Measurements from ENCODE around the gene WNT5B. TPM values are rescaled to one million over a fixed set of nuclear protein-coding genes. Genes with fewer than 3 reads are reported as not detected.

The WNT5B gene
- total and polyA plus RNA-seq, 4 donors = 0.59 to 2.4 (median 0.97) TPM

DNA sequence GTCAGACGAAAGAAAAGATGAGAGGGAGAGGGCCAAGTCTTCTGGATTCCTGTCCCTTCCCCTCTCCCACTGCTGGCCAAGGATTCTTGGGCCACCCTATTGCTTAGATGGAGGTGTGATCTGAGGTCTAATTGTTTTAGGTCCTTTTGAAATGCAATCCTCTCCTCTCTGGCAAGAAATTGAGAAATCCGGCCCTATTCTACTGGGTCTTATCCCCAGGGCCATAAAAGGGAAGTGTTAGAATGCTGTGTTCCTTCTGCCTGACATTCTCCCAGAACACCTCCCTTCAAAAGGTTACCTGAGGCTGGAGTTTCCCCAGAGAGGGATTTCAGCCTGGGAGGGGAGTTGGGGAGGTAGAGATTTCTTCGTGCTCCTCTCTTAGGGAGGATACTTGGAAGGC lies 4.4 kb downstream of the WNT5B start:
- Histone ChIP-seq H3K4me1 (ENCODE audit: control insufficient read depth in 4 of 4, insufficient read depth in 4 of 4, low read length in 3 of 4) (peaks cover 18 to 60% (median 52%) of the 10 kb centered on the region in 4 donors), H3K36me3 (ENCODE audit: control insufficient read depth in 4 of 4, insufficient read depth in 3 of 4, low read depth in 1 of 4, low read length in 3 of 4) (no peaks in the 10 kb centered on the region), H3K9ac (ENCODE audit: low read depth in 1 of 2, low read length in 2 of 2) (no peak overlapping the region), H3K27me3 (ENCODE audit: control insufficient read depth in 4 of 4, insufficient read depth in 4 of 4, low read length in 3 of 4) (no peaks in the 10 kb centered on the region), H3K9me3 (ENCODE audit: control insufficient read depth in 4 of 4, low read length in 3 of 4) (no peaks in the 10 kb centered on the region), H3K4me3 (ENCODE audit: low read depth in 1 of 3, low read length in 3 of 3) (no peak overlapping the region), H3K27ac (ENCODE audit: low read depth in 1 of 2, low read length in 2 of 2) (no peak overlapping the region)
- WGBS = 40% methylated on average over 3 of the region's 3 CpGs
- no peak for DNase-seq (ENCODE audit: low spot score)
- no peak for TF ChIP-seq JUND (IDR thresholded peaks at IDR 0.05)
- TF ChIP-seq, protein P1, sequence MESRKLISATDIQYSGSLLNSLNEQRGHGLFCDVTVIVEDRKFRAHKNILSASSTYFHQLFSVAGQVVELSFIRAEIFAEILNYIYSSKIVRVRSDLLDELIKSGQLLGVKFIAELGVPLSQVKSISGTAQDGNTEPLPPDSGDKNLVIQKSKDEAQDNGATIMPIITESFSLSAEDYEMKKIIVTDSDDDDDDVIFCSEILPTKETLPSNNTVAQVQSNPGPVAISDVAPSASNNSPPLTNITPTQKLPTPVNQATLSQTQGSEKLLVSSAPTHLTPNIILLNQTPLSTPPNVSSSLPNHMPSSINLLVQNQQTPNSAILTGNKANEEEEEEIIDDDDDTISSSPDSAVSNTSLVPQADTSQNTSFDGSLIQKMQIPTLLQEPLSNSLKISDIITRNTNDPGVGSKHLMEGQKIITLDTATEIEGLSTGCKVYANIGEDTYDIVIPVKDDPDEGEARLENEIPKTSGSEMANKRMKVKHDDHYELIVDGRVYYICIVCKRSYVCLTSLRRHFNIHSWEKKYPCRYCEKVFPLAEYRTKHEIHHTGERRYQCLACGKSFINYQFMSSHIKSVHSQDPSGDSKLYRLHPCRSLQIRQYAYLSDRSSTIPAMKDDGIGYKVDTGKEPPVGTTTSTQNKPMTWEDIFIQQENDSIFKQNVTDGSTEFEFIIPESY (IDR thresholded peaks at IDR 0.05) = no peak
- TF ChIP-seq FOXA2 (IDR thresholded peaks at IDR 0.05) = no peak
- TF ChIP-seq RXRA (IDR thresholded peaks at IDR 0.05) = no peak
- TF ChIP-seq NR2F2 (IDR thresholded peaks at IDR 0.05) = no peak
- no peak for TF ChIP-seq TAF1 (conservative IDR thresholded peaks at IDR 0.05)
- TF ChIP-seq MAX (IDR thresholded peaks at IDR 0.05) = no peak

- Histone ChIP-seq H3K36me3 (ENCODE audit: control insufficient read depth in 4 of 4, insufficient read depth in 3 of 4, low read depth in 1 of 4, low read length in 3 of 4) (no peaks in the 10 kb centered on the region), H3K4me1 (ENCODE audit: control insufficient read depth in 4 of 4, insufficient read depth in 4 of 4, low read length in 3 of 4) (peaks cover 18 to 57% (median 51%) of the 10 kb centered on the region in 4 donors), H3K4me3 (ENCODE audit: low read depth in 1 of 3, low read length in 3 of 3) (no peak overlapping the region), H3K9ac (ENCODE audit: low read depth in 1 of 2, low read length in 2 of 2) (no peak overlapping the region), H3K9me3 (ENCODE audit: control insufficient read depth in 4 of 4, low read length in 3 of 4) (no peaks in the 10 kb centered on the region), H3K27me3 (ENCODE audit: control insufficient read depth in 4 of 4, insufficient read depth in 4 of 4, low read length in 3 of 4) (no peaks in the 10 kb centered on the region), H3K27ac (ENCODE audit: low read depth in 1 of 2, low read length in 2 of 2) (peak overlapping the region; percentile 13 to 19)
- no peak for DNase-seq (ENCODE audit: low spot score)
- 27% methylated on average over 7 of the region's 7 CpGs for WGBS
- TF ChIP-seq FOXA2 (IDR thresholded peaks at IDR 0.05) = no peak
- peak; percentile 37 for TF ChIP-seq HNF4G (IDR thresholded peaks at IDR 0.05)
- TF ChIP-seq RXRA (IDR thresholded peaks at IDR 0.05) = peak in 1 of 2 donors; percentile 38
- TF ChIP-seq EGR1 (IDR thresholded peaks at IDR 0.05; ENCODE audit: low read depth in 2 of 2) = no peak
- peak; percentile 62 to 73 for TF ChIP-seq HNF4A (conservative IDR thresholded peaks at IDR 0.05)
- TF ChIP-seq, protein P2, sequence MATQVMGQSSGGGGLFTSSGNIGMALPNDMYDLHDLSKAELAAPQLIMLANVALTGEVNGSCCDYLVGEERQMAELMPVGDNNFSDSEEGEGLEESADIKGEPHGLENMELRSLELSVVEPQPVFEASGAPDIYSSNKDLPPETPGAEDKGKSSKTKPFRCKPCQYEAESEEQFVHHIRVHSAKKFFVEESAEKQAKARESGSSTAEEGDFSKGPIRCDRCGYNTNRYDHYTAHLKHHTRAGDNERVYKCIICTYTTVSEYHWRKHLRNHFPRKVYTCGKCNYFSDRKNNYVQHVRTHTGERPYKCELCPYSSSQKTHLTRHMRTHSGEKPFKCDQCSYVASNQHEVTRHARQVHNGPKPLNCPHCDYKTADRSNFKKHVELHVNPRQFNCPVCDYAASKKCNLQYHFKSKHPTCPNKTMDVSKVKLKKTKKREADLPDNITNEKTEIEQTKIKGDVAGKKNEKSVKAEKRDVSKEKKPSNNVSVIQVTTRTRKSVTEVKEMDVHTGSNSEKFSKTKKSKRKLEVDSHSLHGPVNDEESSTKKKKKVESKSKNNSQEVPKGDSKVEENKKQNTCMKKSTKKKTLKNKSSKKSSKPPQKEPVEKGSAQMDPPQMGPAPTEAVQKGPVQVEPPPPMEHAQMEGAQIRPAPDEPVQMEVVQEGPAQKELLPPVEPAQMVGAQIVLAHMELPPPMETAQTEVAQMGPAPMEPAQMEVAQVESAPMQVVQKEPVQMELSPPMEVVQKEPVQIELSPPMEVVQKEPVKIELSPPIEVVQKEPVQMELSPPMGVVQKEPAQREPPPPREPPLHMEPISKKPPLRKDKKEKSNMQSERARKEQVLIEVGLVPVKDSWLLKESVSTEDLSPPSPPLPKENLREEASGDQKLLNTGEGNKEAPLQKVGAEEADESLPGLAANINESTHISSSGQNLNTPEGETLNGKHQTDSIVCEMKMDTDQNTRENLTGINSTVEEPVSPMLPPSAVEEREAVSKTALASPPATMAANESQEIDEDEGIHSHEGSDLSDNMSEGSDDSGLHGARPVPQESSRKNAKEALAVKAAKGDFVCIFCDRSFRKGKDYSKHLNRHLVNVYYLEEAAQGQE (IDR thresholded peaks at IDR 0.05) = peak; percentile 8
- TF ChIP-seq SP1 (IDR thresholded peaks at IDR 0.05) = peak; percentile 50
- peak; percentile 24 for TF ChIP-seq MAX (IDR thresholded peaks at IDR 0.05)
Observed at GRCh38 chr12:1634149-1634548, 5.1 kb downstream of the WNT5B start.
